Left ventricle myocardium superior (tissue), 1 donor: ENCODE results near the gene PRM3. TPM values are rescaled to one million over a fixed set of nuclear protein-coding genes. Genes with fewer than 3 reads are reported as not detected.
A peak's percentile ranks its signal among the peaks of the same experiment; 100 is the strongest.

ENCODE experiments used
- ATAC-seq: fragments of 200-7000 bp; cut with Tn5 transposase; one replicate; pipeline ENCODE4 v1.9.1; 2020; ENCODE audit warnings: mild to moderate bottlenecking, moderate library complexity
- DNase-seq: peaks from one replicate; pipeline ENCODE4 v3.0.0-alpha.2; 2020
- intact Hi-C: fragments of 100-400 bp; cut with micrococcal nuclease; formaldehyde crosslinking; loops from one replicate; pipeline ENCODE4 v1.11.0; 2022
- microRNA-seq: library from miRNA; unstranded; fragments of <30 nt; microRNA quantifications from one replicate; pipeline ENCODE4 v1.2.0, GENCODE V29; 2020; ENCODE audit warnings: borderline number of aligned reads
- total RNA-seq: library from RNA; stranded (reverse); fragmentation: NEBNext Ultra II Directional; extraction: Animal tissue kit (Norgen Biotek cat#: 25700); gene quantifications from one replicate; pipeline ENCODE4 v1.2.1, GENCODE V29; 2021
- donor health status: DM: no; HTN: yes; CAD: no; lungs with severe emphysema.

Gene PRM3
- total RNA-seq, 1 donor from 2014 or later = not detected

GRCh38 chr16:11234884-11235702 is 38.3 kb downstream of the PRM3 start:
- ATAC-seq (peak; percentile 57), DNase-seq (no peak)
- intact Hi-C loops = no loop called here

- intact Hi-C loops = no loop called here
- ATAC-seq = no peak
- no peak for DNase-seq
These were observed 39.6 kb downstream of the PRM3 start for GRCh38 chr16:11233727-11234376.

- ATAC-seq (peak; percentile 65), DNase-seq (peak; percentile 65)
- intact Hi-C loops = no loop called here
These were observed 40.3 kb downstream of the PRM3 start for GRCh38 chr16:11232852-11233726.

- intact Hi-C loops = no loop called here
- ATAC-seq = no peak
- DNase-seq = no peak
These were observed 41.1 kb downstream of the PRM3 start for GRCh38 chr16:11232302-11232851.

GRCh38 chr16:11231367-11231970 is 42.0 kb downstream of the PRM3 start:
- intact Hi-C loops = no loop called here
- no peak for DNase-seq
- no peak for ATAC-seq

- no peak for DNase-seq
- intact Hi-C loops = no loop called here
- peak; percentile 7 for ATAC-seq
These were observed 43.5 kb downstream of the PRM3 start for GRCh38 chr16:11229906-11230305.

- intact Hi-C loops = no loop called here
- DNase-seq (no peak), ATAC-seq (no peak)
These were observed 44.0 kb downstream of the PRM3 start for GRCh38 chr16:11229432-11229831.

- intact Hi-C loops = no loop called here
- ATAC-seq (no peak), DNase-seq (no peak)
These were observed 47.5 kb downstream of the PRM3 start for GRCh38 chr16:11225677-11226549.

GRCh38 chr16:11224894-11225676 is 48.3 kb downstream of the PRM3 start:
- intact Hi-C loops = no loop called here
- peak; percentile 42 for ATAC-seq
- peak; percentile 58 for DNase-seq

- intact Hi-C loops = no loop called here
- DNase-seq = peak; percentile 88
These were observed 49.1 kb downstream of the PRM3 start for GRCh38 chr16:11224096-11224893.

More at GRCh38 chr16:11224096-11224893, 49.1 kb downstream of the PRM3 start:
- peak; percentile 97 for ATAC-seq

Small RNAs within 50 kb of the gene (microRNA-seq; reads per million reads assigned to microRNA genes)
- gene MIR548H2 = not detected

Other genes starting within 250 kb of the PRM3 start
- gene SOCS1, start 17.4 kb downstream of the PRM3 start, total RNA-seq = 3.8 TPM
- gene TNP2, start 4.3 kb downstream of the PRM3 start, total RNA-seq = not detected
- not detected for gene PRM2, start 2.9 kb upstream of the PRM3 start, total RNA-seq
- gene PRM1, start 7.7 kb upstream of the PRM3 start, total RNA-seq = not detected
- gene RMI2, start 71.8 kb upstream of the PRM3 start, total RNA-seq = 0.45 TPM